Fibroblast of peridontal ligament (primary cell): ENCODE data around the gene SESN2.
A peak's percentile ranks its signal among the peaks of the same experiment; 100 is the strongest.

Source experiments
- DNase-seq: peaks from one replicate; pipeline ENCODE4 v3.0.0-alpha.2; 2010; ENCODE audit errors: extremely low read depth

The SESN2 gene

GRCh38 chr1:28259252-28259933 is at the start of gene SESN2:
Gene SESN2, plus strand, starts transcription at chr1:28259518. Its CDS starts 330 bp downstream, at chr1:28259848.
- peak; percentile 99 for DNase-seq

GRCh38 chr1:28209700-28210099 is 49.6 kb upstream of the SESN2 start:
- no peak for DNase-seq

GRCh38 chr1:28213315-28213714 is 46.0 kb upstream of the SESN2 start:
- peak; percentile 50 for DNase-seq

GRCh38 chr1:28229089-28229488 is 30.2 kb upstream of the SESN2 start:
- DNase-seq: no peak

GRCh38 chr1:28229996-28230395 is 29.3 kb upstream of the SESN2 start:
- DNase-seq: no peak

GRCh38 chr1:28232558-28233263 is 26.6 kb upstream of the SESN2 start, which contains the start of gene DNAJC8:
Gene DNAJC8, minus strand, starts transcription at chr1:28233029. Its CDS starts 31 bp downstream, at chr1:28232998.
- DNase-seq: peak; percentile 83

GRCh38 chr1:28233264-28233606 is 26.1 kb upstream of the SESN2 start:
- no peak for DNase-seq

- peak; percentile 97 for DNase-seq
Observed at GRCh38 chr1:28235755-28236655, 23.3 kb upstream of the SESN2 start, which contains the start of gene ATP5IF1. Gene ATP5IF1, plus strand, starts transcription at chr1:28236124. Its CDS starts 60 bp downstream, at chr1:28236184.

GRCh38 chr1:28236656-28237322 is 22.5 kb upstream of the SESN2 start:
- no peak for DNase-seq

GRCh38 chr1:28239004-28239403 is 20.3 kb upstream of the SESN2 start:
- DNase-seq: no peak

- no peak for DNase-seq
Observed at GRCh38 chr1:28240024-28240423, 19.3 kb upstream of the SESN2 start.

- DNase-seq: no peak
Observed at GRCh38 chr1:28241638-28242241, 17.6 kb upstream of the SESN2 start.

- DNase-seq: no peak
Observed at GRCh38 chr1:28243685-28244311, 15.5 kb upstream of the SESN2 start.

- no peak for DNase-seq
Observed at GRCh38 chr1:28244549-28245251, 14.6 kb upstream of the SESN2 start.

GRCh38 chr1:28246427-28246832 is 12.9 kb upstream of the SESN2 start:
- DNase-seq: no peak

- DNase-seq: no peak
Observed at GRCh38 chr1:28247612-28248272, 11.6 kb upstream of the SESN2 start.

- DNase-seq: peak; percentile 92
Observed at GRCh38 chr1:28248273-28249012, 10.9 kb upstream of the SESN2 start.

GRCh38 chr1:28249013-28249865 is 10.1 kb upstream of the SESN2 start:
- peak; percentile 82 for DNase-seq
